Measurements from ENCODE around the gene CRYBG1.
A peak's percentile ranks its signal among the peaks of the same experiment; 100 is the strongest.
"Not testable (repeated sequence)": the region's sequence is repeated elsewhere in the genome, so short reads cannot be mapped to it uniquely, and the experiment has no call there.

Gene CRYBG1

GRCh38 chr6:106557837-106558236 is 197.3 kb downstream of the CRYBG1 start:
- no peak for DNase-seq

- DNase-seq = no peak
Observed at GRCh38 chr6:106558364-106558763, 197.8 kb downstream of the CRYBG1 start.

GRCh38 chr6:106559659-106560058 is 199.1 kb downstream of the CRYBG1 start:
- DNase-seq = not testable (repeated sequence)

- no peak for DNase-seq
Observed at GRCh38 chr6:106560996-106561685, 200.6 kb downstream of the CRYBG1 start.

GRCh38 chr6:106561686-106562405 is 201.3 kb downstream of the CRYBG1 start:
- no peak for DNase-seq

- DNase-seq = no peak
Observed at GRCh38 chr6:106563614-106564013, 203.1 kb downstream of the CRYBG1 start.

GRCh38 chr6:106564476-106564875 is 204.0 kb downstream of the CRYBG1 start:
- DNase-seq = no peak

GRCh38 chr6:106568530-106568929 is 208.0 kb downstream of the CRYBG1 start:
- no peak for DNase-seq

- DNase-seq = no peak
Observed at GRCh38 chr6:106569428-106569827, 208.9 kb downstream of the CRYBG1 start.

- DNase-seq = no peak
Observed at GRCh38 chr6:106572436-106572835, 211.9 kb downstream of the CRYBG1 start.

GRCh38 chr6:106572875-106573585 is 212.5 kb downstream of the CRYBG1 start:
- no peak for DNase-seq

GRCh38 chr6:106574741-106575458 is 214.4 kb downstream of the CRYBG1 start:
- DNase-seq = no peak

GRCh38 chr6:106579281-106579680 is 218.8 kb downstream of the CRYBG1 start:
- no peak for DNase-seq

GRCh38 chr6:106581468-106581867 is 221.0 kb downstream of the CRYBG1 start:
- DNase-seq = no peak

GRCh38 chr6:106586815-106587415 is 226.4 kb downstream of the CRYBG1 start:
- DNase-seq = no peak

GRCh38 chr6:106588937-106589336 is 228.4 kb downstream of the CRYBG1 start:
- DNase-seq = not testable (repeated sequence)

GRCh38 chr6:106591111-106591825 is 230.8 kb downstream of the CRYBG1 start:
- no peak for DNase-seq

GRCh38 chr6:106599440-106599839 is 238.9 kb downstream of the CRYBG1 start:
- no peak for DNase-seq

- DNase-seq = no peak
Observed at GRCh38 chr6:106600329-106600728, 239.8 kb downstream of the CRYBG1 start.

GRCh38 chr6:106608080-106608668 is 247.7 kb downstream of the CRYBG1 start:
- DNase-seq = peak; percentile 5

GRCh38 chr6:106609699-106610098 is 249.2 kb downstream of the CRYBG1 start:
- DNase-seq = no peak

- DNase-seq = no peak
Observed at GRCh38 chr6:106611030-106611429, 250.5 kb downstream of the CRYBG1 start.
